Cardiac septum (tissue), 1 donor: ENCODE measurements around the gene C19orf38. TPM values are rescaled to one million over a fixed set of nuclear protein-coding genes. Genes with fewer than 3 reads are reported as not detected.

ENCODE experiments used
- DNase-seq: peaks from one replicate; pipeline ENCODE4 v3.0.0-alpha.2; 2020; ENCODE audit warnings: low spot score
- intact Hi-C: fragments of 100-400 bp; cut with DNase I; formaldehyde crosslinking; loops from one replicate; pipeline ENCODE4 v1.14.0; 2022
- microRNA-seq: library from miRNA; unstranded; fragments of <30 nt; microRNA quantifications from one replicate; pipeline ENCODE4 v1.2.0, GENCODE V29; 2020
- total RNA-seq: library from RNA; stranded (reverse); fragmentation: NEBNext Ultra II Directional; extraction: Animal tissue kit (Norgen Biotek cat#: 25700); gene quantifications from one replicate; pipeline ENCODE4 v1.2.1, GENCODE V29; 2021
- donor health status: DM: no; HTN: no; CAD: no.

Gene C19orf38
- total RNA-seq, 1 donor from 2014 or later, result 0.32 TPM

DNA sequence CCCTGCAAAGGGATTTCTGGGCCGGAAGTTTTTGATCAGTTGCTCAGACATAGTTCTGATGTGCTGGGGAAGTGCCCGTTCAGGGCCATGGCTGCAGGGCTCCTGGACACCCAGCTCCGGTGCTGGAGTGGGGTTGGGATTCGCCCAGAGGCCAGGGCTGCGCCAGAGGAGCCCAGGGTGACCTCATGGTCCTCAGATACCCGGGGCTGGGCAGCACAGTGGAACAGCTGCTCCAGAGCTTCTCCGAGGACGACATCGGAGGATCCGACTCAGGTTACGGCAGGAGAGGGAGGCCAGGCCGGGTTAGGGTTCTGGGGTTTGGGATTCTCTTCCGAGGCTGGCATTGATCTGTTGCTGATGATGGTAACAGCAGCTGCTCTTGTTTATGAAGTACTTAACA lies 44.0 kb downstream of the C19orf38 start:
- no peak for DNase-seq
- intact Hi-C loops, result no loop called here

DNA sequence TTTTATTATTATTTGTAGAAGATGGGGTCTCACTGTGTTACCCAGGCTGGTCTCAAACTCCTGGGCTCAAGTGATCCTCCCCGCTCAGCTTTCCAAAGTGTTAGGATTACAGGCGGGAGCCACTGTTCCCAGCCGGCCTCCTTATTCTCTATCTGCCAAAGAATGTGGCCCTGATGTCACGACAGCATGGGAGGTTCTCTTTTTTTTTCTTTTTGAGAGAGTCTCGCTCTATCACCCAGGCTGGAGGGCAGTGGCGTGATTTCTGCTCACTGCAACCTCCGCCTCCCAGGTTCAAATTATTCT lies 46.6 kb downstream of the C19orf38 start:
- intact Hi-C loops, result no loop called here
- no peak for DNase-seq

DNA sequence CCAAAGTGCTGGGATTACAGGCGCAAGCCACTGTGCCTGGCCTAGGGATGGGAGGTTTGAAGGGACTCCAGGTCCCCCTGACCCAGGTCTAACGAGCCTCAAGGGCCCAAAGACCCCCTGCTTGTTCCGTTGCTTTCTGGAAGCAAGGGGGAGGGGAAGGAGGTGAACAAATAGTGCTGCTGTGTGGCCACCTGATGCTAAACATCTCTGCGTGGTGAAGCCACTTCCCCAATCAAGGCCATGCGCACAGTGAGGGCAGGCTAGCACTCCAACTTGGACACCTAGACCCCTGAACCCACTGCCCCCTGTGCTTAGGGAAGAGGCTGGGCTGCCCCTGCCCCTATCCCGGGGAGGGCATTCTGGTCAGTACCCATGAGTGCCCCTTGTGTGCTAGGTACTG lies 47.1 kb downstream of the C19orf38 start:
- intact Hi-C loops, result no loop called here
- DNase-seq, result no peak

DNA sequence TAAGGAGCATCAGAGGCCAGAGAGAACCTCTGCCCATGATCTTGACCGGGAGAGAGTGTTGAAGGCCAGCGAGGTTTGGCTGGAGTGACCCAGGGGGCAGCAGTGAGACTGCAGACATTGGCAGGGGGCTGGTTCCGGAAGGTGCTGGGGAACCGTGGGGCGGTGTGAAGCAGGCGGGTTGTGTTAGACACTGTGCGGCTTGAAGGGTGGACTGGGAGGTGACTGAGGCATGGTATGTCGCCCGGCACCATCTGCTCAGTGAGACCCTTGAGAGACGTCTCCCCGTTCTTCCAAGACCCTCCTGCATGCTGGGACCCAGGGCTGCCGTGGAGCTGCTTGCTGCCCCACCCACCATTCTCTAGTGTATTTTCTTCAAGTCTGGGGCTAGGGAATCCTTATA lies 47.7 kb downstream of the C19orf38 start:
- intact Hi-C loops, result no loop called here
- no peak for DNase-seq

DNA sequence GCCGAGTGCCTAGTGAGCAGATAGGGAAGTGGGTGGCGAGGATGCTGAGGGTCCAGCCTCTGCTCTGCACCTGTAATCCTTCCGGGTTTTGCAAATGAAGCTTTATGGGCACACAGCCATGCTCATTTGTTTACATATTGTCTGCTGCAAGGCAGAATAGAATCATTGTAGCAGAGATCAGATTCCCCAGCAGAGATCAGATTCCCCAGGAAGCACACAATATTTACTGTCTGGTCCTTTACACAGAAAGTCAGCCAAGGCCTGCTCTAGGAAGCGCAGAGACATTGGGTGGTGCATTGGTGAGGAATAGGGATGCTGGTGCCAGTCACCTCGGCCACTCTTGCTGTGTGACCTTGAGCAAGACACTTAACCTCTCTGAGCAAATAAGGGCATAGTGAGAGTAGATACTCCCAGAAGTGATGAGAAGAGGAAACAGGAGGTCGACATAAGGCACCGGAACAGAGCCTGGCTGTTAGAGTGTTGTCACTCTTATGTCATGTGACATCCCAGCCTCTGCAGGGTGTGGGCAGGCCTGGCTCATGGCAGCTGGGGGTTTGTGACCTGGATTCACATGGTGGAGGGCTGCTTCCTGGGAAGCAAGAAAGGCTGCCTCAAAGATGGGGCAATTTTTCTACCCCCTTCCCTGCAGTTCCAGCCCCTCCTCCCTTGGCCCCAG lies 48.8 kb downstream of the C19orf38 start:
- DNase-seq, result no peak
- intact Hi-C loops, result no loop called here

DNA sequence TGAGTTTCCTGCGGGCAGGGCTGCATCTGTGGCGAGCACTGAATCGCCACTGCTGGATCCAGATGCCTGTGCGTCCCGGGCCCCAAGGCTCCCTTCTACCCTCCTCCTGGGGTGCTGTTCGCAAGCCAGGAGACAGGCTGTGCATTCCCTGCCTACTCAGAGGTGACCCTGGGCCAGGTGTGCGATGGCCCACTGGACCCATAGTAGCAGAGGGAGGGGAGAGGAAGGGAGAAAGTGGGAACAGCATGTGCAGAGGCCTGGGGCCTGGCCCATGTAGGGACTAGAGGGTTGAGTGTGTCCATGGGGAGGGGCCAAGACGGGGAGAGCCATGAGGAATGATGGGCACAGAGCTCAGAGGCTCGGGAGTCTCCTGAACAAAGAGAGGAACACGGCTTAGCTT lies 50.4 kb downstream of the C19orf38 start:
- DNase-seq, result no peak
- intact Hi-C loops, result no loop called here

DNA sequence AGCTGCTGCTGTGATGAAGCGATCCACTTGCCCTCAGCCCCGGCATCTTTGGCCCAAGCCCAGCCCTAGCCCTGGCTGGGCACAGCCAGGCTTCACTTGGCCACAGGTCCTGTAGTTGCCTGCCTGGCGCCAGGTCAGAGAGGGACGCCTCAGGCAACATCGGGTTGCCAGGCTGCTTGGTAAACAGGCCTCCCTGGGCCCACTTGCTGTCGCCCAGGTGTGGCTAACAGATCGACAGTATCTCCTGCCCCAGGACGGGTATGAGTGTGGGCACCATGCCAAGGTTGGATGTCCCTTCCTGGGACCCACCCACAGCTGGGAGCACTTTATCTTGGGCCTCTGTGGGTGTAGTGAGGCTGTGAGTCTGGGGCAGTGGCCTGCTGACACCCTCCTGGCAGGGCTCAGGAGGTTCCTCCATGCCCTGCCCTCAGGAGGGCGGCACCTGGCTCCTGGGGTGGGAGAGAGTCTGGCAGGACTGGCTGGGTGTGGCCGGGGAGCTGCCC lies 51.0 kb downstream of the C19orf38 start:
- no peak for DNase-seq
- intact Hi-C loops, result no loop called here

DNA sequence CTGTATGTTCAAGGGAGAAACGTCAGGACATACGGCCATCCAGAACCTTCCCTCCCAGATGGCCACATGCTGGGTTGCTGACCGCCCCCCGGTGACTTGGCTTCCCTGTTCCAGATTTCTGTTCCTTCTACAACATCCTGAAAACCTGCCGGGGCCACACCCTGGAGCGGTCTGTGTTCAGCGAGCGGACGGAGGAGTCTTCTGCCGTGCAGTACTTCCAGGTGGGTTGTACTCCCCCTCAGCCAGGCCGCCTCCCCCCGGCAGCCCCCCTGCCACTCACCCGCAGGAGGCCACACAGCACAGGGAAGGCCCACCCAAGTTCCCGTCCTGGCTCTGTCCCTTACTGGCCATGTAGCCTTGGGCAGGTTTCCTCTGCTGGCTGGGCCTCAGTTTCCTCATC lies 59.7 kb downstream of the C19orf38 start:
- no peak for DNase-seq
- intact Hi-C loops, result no loop called here

DNA sequence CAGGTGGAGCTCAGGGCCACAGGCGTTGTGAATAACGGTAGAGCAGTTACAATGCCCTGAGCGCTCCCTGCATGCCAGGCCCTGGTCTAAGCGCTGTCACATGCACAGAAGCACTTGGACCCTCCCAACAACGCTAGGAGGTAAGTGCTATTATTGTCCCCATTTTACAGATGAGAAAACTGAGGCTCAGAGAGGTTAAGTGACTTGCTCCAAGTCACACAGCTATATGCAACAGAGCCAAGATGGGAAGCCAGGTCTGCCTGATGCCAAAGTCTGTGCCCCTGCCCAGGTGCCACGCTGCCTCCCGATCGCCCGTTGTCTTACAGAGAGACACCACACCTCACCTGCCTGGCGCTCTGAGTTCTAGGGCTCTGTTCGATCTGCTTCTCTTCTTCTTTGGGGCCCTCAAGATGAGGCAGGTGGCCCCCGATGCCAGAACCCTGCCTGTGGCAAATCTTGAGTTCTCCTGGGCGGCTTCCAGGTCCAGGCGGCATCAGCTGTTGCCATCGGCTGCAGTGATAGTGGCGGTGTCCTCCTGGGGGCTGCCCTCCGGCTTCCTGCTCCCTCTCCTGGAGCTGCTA lies 60.3 kb downstream of the C19orf38 start:
- intact Hi-C loops, result no loop called here
- DNase-seq, result no peak

DNA sequence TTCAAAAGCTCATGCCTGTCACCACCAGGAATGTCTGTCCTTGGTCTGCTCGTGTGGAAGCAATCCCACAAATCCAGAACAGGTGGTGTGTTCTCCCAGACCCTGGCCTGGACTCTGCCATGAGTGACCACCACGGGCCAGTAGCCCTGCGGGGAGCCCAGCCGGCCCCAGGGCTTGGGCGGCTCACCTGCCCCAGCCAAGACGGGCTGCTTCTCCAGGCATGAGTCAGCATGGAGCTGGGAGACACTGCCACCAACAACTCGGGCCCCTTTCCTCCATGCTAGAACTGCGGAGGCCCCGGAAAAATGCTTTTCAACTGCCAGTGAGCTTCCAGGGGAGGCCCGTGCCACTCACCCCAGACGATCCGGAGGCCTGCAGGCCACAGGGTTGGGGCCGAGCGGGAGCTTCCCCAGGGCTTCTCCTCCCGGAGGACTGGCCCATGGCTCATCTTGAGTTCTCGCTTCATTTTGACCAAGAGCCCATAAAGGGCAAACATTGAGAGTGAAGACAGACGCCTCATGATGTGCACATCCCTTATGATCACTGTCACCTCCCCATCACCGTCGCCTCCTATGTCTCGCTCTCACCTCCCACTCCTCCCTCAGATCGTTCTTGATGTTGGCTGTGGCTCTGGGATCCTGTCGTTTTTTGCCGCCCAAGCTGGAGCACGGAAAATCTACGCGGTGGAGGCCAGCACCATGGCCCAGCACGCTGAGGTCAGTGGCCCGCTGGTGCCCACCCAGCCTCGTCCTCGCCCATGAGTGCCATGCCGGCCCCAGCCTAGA lies 63.6 kb downstream of the C19orf38 start:
- DNase-seq, result no peak
- intact Hi-C loops, result no loop called here

DNA sequence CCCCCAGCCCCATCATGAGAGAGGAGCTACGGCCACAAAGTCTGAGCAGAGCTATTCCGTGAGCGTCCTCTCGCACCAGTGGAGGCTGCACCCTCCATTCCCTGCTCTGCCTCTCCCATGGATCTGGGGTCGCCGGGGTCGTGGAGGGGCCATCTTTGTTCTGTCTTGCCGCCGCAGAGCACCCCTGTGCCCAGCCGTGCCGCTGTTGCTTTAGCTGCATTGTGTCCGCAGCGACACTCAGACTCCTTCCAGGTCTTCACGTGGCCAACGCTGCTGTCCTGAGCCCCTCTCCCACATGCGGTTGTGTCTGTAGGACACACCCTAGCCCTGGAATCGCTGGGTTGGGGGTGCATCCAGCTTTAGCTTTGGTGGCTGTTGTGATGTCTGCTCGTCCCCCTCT lies 64.4 kb downstream of the C19orf38 start:
- no peak for DNase-seq
- intact Hi-C loops, result no loop called here

DNA sequence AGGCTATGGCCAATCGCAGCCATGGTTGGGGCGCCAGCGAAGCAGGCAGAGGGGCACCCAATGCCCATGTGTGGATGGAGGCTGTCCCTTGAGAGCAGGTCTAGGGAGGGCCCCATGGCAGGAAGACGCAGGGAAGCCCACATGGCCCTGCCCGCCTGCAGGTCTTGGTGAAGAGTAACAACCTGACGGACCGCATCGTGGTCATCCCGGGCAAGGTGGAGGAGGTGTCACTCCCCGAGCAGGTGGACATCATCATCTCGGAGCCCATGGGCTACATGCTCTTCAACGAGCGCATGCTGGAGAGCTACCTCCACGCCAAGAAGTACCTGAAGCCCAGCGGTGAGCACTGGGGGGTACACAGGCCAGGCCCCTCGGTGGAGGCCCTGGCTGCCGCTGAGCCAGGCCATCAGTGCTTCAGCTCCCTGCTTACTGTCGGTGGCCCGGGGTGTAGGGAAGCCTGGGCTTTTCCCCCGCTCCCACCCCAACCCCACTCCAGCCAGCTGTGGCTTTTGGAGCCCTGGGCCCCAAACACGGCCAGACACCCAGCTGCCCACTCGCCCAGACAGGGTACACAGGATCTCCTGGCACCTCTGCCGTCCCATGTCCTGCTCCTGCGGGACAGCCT lies 65.6 kb downstream of the C19orf38 start:
- no peak for DNase-seq
- intact Hi-C loops, result no loop called here

DNA sequence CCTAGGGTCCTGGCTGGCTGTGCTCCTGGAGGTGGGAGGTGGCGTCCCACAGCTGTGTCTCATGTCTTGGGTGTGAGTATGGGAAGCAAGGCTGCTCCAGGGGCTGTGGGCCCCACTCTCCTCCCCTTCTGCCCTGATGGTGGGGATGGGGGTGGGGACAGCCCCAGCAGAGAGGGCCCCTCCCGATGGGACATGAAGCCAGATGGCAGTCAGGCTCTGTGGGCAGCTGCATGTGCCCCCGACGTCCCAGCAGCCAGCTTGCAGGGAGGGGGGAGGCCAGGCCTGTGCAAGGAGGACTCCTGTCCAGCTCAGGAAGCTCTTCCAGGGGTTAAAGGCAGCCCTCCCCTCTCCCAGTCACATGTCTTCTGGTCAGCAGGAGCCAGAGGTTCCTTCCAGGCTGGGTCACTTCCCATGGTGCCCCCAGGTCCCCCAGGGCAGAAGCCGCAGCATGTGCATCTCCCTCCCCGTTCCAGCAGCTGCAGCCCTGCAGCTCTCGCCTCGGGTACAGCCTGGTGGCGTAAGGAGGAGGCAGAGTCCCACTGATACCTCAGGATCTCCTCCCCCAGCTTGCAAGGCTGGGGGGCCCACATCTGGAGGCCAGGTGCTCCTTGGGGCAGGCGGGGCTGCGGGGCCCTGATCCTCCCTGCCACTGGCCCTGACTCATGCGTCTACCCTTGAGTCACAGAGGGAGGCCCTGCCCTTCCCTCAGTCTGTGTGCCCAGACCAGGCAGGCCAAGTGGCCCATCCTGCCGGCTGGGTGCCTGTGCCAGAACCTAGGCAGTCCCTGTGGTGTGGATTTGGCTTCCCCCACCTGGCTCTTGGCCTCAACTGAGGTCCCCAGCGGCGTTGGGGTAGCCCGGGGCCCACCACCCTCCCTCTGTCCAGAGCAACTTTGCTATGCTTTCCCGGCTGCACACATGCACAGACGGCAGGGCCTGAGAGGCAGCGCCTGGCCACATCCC lies 67.2 kb downstream of the C19orf38 start:
- intact Hi-C loops, result no loop called here
- no peak for DNase-seq

DNA sequence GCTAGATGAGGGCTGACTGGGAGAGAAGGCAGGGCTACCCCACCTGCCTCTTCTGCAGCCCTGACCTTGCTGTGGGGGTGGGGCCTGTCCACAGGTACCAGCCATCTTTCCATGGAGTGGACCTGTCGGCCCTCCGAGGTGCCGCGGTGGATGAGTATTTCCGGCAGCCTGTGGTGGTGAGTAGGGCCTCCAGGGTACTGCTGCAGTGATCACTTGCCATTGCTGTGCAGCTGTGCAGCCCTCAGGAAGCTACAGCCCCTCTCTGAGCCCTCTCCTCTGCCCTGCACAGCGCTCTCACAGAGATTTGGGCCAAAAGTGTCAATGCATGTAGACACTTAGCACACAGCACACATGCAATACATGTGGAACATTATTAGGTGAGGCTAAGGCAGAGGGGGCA lies 68.4 kb downstream of the C19orf38 start:
- DNase-seq, result no peak
- intact Hi-C loops, result no loop called here

DNA sequence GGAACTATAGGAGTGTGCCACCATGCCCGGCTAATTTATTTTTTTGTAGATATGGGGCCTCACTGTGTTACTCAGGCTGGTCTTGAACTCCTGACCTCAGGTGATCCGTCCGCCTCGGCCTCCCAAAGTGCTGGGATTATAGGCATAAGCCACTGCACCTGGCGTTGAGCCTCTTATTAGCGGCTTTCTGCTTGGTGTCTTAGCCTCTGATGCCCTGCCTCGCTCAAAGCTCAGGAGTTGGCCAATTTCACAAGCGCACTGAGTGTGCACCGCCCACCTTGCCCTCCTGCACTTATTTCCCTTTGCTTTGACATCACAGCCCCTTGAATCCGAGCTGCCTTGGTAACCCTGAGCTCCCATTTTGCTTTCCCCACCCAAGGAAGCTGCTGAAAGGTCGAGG lies 70.1 kb downstream of the C19orf38 start:
- DNase-seq, result no peak
- intact Hi-C loops, result no loop called here

Small RNA genes within 50 kb of the gene (microRNA-seq; reads per million reads assigned to microRNA genes)
- gene MIR199A1 (not detected), gene MIR6793 (not detected)

Other genes with a start within 250 kb of the C19orf38 start
- gene SLC44A2, start 222.9 kb upstream of the C19orf38 start, total RNA-seq, result 114 TPM
- gene ILF3, start 194.1 kb upstream of the C19orf38 start, total RNA-seq, result 115 TPM
- 24.9 TPM for gene QTRT1, start 147.0 kb upstream of the C19orf38 start, total RNA-seq
- 138 TPM for gene DNM2, start 130.3 kb upstream of the C19orf38 start, total RNA-seq
- 25.6 TPM for gene TMED1, start 12.2 kb upstream of the C19orf38 start, total RNA-seq
- gene CARM1, start 23.1 kb downstream of the C19orf38 start, total RNA-seq, result 28.1 TPM
- gene YIPF2, start 80.2 kb downstream of the C19orf38 start, total RNA-seq, result 20.8 TPM
- gene TIMM29, start 80.4 kb downstream of the C19orf38 start, total RNA-seq, result 14.1 TPM
- gene SMARCA4, start 112.6 kb downstream of the C19orf38 start, total RNA-seq, result 52.2 TPM
- gene LDLR, start 241.0 kb downstream of the C19orf38 start, total RNA-seq, result 22.1 TPM